HL-60 (cell line): ENCODE measurements around the gene ARRB1.

Experiments
- DNase-seq, 2 experiments: peaks; one replicate each; pipeline ENCODE4 v3.0.0-alpha.2; 2010 to 2020; ENCODE audit warnings: low read depth in 1 of 2, low spot score in 1 of 2
- H3K27ac ChIP-seq: fragments of 250-450 bp; sonication (Bioruptor Pico); replicated peaks from 2 replicates; pipeline ENCODE4 v1.5.1; 2020; ENCODE audit warnings: mild to moderate bottlenecking, moderate library complexity
- H3K27me3 ChIP-seq: fragments of 250-450 bp; sonication (Bioruptor Pico); 2 replicates; pipeline ENCODE4 v1.5.1; 2021; ENCODE audit warnings: mild to moderate bottlenecking, moderate library complexity; ENCODE audit not compliant: insufficient read depth, poor library complexity, severe bottlenecking
- H3K4me3 ChIP-seq: replicated peaks from 2 replicates; pipeline ENCODE4 v1.5.1; 2011; ENCODE audit warnings: mild to moderate bottlenecking, control low read depth, low read length; ENCODE audit not compliant: insufficient read depth
- GABPA ChIP-seq: IDR thresholded peaks from 2 replicates; pipeline ENCODE4 v1.6.1; 2012; ENCODE audit warnings: low read depth
- POLR2AphosphoS5 ChIP-seq: IDR thresholded peaks from 2 replicates; pipeline ENCODE4 v1.6.1; 2012; ENCODE audit warnings: low read depth
- SPI1 ChIP-seq: IDR thresholded peaks from 2 replicates; pipeline ENCODE4 v1.6.1; 2012; ENCODE audit warnings: low read depth, mild to moderate bottlenecking, borderline replicate concordance
- TF ChIP-seq, protein P1 (sequence below): IDR thresholded peaks from one replicate; pipeline ENCODE4 v1.5.1; 2011; ENCODE audit warnings: low read length, control low read depth, inconsistent platforms; ENCODE audit not compliant: insufficient read depth
- TF ChIP-seq, protein P2 (sequence below): IDR thresholded peaks from 2 replicates; pipeline ENCODE4 v1.6.1; 2012; ENCODE audit warnings: low read depth; ENCODE audit not compliant: insufficient replicate concordance

ARRB1 gene

GRCh38 chr11:75265851-75266531 lies 85.5 kb downstream of the ARRB1 start:
- TF ChIP-seq GABPA = no peak
- no peak for TF ChIP-seq SPI1
- TF ChIP-seq POLR2AphosphoS5 = no peak
- TF ChIP-seq, protein P1, sequence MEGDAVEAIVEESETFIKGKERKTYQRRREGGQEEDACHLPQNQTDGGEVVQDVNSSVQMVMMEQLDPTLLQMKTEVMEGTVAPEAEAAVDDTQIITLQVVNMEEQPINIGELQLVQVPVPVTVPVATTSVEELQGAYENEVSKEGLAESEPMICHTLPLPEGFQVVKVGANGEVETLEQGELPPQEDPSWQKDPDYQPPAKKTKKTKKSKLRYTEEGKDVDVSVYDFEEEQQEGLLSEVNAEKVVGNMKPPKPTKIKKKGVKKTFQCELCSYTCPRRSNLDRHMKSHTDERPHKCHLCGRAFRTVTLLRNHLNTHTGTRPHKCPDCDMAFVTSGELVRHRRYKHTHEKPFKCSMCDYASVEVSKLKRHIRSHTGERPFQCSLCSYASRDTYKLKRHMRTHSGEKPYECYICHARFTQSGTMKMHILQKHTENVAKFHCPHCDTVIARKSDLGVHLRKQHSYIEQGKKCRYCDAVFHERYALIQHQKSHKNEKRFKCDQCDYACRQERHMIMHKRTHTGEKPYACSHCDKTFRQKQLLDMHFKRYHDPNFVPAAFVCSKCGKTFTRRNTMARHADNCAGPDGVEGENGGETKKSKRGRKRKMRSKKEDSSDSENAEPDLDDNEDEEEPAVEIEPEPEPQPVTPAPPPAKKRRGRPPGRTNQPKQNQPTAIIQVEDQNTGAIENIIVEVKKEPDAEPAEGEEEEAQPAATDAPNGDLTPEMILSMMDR = no peak
- TF ChIP-seq, protein P2, sequence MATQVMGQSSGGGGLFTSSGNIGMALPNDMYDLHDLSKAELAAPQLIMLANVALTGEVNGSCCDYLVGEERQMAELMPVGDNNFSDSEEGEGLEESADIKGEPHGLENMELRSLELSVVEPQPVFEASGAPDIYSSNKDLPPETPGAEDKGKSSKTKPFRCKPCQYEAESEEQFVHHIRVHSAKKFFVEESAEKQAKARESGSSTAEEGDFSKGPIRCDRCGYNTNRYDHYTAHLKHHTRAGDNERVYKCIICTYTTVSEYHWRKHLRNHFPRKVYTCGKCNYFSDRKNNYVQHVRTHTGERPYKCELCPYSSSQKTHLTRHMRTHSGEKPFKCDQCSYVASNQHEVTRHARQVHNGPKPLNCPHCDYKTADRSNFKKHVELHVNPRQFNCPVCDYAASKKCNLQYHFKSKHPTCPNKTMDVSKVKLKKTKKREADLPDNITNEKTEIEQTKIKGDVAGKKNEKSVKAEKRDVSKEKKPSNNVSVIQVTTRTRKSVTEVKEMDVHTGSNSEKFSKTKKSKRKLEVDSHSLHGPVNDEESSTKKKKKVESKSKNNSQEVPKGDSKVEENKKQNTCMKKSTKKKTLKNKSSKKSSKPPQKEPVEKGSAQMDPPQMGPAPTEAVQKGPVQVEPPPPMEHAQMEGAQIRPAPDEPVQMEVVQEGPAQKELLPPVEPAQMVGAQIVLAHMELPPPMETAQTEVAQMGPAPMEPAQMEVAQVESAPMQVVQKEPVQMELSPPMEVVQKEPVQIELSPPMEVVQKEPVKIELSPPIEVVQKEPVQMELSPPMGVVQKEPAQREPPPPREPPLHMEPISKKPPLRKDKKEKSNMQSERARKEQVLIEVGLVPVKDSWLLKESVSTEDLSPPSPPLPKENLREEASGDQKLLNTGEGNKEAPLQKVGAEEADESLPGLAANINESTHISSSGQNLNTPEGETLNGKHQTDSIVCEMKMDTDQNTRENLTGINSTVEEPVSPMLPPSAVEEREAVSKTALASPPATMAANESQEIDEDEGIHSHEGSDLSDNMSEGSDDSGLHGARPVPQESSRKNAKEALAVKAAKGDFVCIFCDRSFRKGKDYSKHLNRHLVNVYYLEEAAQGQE = no peak
- peak in 1 of 2 experiments; percentile 16 for DNase-seq
- Histone ChIP-seq H3K4me3 (no peak overlapping the region), H3K27me3 (no peaks in the 10 kb centered on the region), H3K27ac (no peak overlapping the region)

DNA sequence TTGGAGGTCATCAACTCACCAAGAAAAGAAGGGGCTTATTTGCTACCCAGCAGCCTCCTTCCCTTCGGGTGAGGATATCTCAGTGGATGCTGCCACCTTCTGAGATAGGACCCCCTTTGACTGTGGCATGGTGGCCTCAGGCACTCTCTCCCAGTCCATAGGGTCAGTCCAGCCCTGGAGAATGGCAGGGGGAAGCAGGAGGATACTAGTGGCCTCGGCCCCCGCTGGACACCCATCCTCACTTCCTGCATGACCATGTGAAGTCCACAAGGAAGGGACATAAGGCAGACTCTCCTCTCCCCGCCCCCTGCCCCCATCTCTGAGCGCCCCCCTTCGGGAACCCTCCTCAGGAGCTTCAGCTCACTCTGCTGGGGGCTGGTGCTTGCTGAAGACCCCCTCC lies 86.5 kb downstream of the ARRB1 start:
- peak overlapping the region; percentile 72 for H3K27ac ChIP-seq
- DNase-seq = no peak
- H3K27me3 ChIP-seq = no peaks in the 10 kb centered on the region
- TF ChIP-seq, protein P1 = no peak
- peak; percentile 17; the same call in 1 of the 2 replicates for TF ChIP-seq POLR2AphosphoS5
- H3K4me3 ChIP-seq = no peak overlapping the region

- Histone ChIP-seq H3K4me3 (no peak overlapping the region), H3K27ac (peak overlapping the region; percentile 72), H3K27me3 (no peaks in the 10 kb centered on the region)
- no peak for DNase-seq
- TF ChIP-seq, protein P2 = no peak
- TF ChIP-seq, protein P1 = no peak
- TF ChIP-seq GABPA = no peak
- no peak for TF ChIP-seq SPI1
- no peak for TF ChIP-seq POLR2AphosphoS5
Measured at GRCh38 chr11:75264356-75264755, 87.1 kb downstream of the ARRB1 start.

DNA sequence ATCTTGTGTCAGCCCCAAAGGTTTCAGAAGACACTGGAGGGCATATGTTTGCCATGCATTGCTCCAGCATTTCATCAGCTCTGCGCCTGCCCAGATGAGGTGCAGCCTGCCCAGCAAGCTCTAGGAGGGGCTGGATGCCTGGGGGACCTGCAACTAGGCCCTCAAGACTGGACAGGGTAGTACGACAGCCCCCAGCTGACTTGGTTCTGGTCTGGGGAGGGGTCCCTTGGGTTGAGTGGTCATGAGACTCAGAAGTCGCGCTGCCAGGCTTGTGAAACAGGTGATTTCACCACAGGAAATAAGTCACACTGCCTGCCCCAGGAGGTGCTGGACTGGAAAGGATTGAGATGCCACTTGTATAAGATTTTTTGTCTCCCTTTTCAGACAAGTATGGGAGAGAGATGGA lies 87.5 kb downstream of the ARRB1 start:
- TF ChIP-seq SPI1 (no peak), POLR2AphosphoS5 (peak; percentile 33; the same call in 1 of the 2 replicates), GABPA (no peak)
- TF ChIP-seq, protein P2 = no peak
- H3K4me3 ChIP-seq = no peak overlapping the region
- DNase-seq = peak in 1 of 2 experiments; percentile 71
- H3K27ac ChIP-seq = peak overlapping the region; percentile 72
- H3K27me3 ChIP-seq = no peaks in the 10 kb centered on the region
